DMS 273 (cell line): ENCODE data around the gene MMP11.
A peak's percentile ranks its signal among the peaks of the same experiment; 100 is the strongest.

ENCODE experiments used
- DNase-seq: peaks from one replicate; lab custom pipeline; 2025; ENCODE audit not compliant: unreplicated experiment; lab: John Stamatoyannopoulos, UW

MMP11 gene

DNA sequence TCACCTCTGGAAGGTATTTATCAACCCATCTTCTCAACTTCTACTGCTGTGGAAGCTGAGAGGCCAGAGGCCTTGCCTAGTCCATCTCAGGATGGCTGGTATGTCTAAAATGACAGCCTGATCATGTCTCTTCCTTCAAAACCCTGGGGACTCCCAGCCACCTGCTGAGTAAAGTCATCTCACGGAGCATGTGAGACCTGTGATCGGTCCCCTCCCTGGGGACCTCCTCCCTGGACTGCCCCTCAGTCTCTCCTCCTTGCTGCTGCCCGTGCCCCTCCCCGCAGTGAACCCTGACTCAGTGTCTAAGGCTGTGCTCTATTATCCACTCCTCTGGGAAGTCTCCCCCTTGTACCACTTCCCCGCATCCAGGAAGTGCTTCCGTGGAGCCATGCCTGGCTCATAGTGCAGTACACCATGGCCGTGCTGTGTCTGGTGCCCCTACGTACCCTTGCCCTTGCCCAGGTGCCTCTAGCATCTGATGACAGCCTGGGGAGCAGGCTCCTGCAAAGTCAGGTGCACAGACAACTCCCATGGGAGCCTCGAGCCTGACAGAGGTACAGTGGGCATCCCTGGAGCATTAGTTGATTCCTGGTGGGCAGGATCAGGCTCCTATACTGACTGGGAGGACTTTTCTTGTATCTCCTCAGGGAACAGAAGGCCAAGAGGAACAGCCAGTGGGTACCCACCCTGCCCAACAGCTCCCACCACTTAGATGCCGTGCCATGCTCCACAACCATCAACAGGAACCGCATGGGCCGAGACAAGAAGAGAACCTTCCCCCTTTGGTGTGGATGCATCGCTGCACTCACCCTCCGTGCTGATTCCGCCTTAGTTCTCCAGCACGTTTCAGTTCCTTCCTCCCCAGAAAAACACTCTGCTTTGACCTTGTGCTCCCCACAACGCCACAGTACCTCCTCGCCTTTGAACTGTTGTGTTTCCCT is 27.9 kb downstream of the MMP11 start:
- no peak for DNase-seq

DNA sequence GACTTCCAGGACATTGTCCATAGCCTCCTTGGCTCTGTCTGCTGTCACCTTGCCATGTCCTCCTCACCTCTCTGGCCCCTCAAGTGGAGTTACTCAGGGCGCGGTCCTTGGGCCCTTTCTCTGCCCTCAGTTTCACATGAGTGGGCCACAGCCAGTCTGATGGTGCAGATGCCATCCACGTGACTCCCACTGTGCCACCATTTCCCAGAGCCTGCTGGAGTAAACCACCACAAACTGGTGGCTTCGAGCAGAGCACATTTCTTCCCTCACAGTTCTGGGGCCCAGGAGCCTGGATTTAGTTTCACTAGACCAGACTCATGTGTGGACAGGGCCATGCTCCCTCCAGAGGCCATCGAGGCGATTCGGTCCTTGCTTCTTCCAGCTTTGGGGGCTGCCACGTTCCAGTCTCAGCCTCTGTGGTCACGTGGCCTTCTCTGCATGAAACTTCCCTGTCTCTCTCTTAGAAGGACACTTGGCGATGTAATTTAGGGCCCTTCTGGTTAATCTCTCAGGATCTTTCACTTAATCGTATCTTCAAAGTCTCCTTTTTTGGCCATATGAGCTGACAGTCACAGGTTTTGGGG is 28.7 kb downstream of the MMP11 start:
- no peak for DNase-seq

DNA sequence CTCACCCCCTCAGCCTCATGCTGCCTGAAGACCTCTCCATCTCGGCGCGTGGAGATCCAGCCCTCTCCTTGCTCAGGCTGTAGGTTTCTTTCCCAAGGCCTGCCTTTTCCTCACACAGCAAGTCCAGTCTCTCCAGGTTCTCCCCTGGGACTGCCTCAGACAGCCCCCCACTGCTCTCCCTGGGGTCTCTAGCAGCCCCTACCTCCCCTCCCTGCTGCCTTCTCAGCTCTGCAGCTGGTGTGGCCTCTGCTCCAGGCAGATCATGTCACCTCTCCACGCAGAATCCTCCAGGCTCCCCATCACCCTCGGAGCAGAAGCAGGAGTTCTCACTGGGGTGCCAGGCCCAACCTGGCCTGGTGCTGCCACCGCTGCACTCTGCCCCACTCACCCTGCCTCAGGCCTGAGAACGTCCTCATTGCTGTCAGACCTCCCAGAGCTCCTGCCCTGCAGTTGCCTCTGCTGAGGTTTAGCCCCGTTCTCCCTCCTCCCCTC is 29.3 kb downstream of the MMP11 start:
- no peak for DNase-seq

DNA sequence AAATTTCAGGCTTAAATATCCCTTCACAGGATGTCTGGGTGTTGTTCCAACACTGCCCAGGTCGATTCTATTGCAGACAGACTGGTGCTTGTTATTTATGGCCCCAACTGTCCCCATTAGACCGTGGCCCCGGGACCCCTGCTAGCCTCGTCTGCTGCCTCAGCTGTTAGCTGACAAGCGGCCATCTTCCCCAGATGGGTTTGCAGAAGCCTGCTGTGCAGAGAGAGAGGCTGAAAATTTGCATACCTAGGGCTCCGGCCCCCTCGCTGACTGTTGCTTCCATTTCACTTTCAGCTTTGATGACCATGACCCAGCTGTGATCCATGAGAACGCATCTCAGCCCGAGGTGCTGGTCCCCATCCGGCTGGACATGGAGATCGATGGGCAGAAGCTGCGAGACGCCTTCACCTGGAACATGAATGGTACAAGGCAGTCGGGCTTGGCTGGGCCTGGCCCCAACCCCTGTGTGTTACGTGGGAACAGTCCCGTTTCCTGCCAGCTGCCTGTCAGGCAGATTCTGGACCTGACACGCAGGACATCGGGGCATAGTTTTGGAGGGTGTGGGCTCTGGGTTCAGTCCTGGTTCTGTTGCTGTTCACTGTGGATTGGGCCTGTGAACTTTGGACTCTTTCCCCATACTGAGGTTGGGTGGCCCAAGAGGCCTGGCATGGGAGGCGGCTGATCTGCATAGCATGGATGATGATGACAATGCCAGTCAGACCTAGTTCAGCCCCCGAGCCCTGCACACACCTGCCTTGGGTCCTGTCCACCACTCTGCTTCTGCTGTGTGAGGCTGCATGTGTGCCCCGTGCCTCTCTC is 30.6 kb downstream of the MMP11 start:
- DNase-seq: no peak

DNA sequence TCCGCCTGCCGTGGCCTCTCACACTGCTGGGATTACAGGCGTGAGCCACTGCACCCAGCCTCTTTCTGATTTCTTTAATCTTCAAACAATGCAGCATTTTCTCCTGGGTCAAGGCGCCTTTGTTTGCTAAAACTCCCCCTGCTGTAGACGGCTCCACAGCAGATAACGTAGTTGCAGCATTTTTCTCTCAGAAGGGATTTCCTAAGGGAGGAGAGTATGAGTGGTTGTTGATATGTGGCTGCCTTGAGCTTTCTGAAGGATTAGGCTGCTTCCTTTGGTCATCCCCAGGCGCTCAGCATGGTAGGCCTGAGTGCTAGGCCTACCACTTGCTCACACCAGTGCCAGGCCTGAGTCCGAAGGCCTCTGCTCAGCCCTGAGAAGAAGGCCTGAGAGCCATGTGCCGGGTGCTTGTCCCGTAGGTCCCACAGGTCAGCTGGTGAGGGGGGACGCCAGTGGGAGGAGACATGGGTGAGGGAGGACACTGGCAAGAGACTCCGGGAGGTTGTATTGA is 32.2 kb downstream of the MMP11 start:
- no peak for DNase-seq

DNA sequence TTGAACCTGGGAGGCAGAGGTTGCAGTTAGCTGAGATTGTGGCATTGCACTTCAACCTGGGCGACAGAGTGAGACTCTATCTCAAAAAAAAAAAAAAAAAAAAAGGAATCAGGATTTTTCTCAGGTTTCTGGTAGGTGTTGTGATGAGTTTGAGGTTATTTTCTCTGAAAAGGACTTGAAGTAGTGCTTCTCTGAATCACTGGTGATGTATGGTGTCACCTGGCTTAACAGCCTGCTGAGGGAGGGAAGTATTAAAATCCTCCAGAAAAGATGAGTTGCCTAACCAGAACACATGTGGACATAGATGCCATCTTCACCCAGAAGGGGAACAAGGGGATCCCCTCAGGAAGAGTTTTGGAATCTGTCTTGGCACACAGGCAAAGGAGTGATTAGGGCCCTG is 34.2 kb downstream of the MMP11 start:
- DNase-seq: no peak

DNA sequence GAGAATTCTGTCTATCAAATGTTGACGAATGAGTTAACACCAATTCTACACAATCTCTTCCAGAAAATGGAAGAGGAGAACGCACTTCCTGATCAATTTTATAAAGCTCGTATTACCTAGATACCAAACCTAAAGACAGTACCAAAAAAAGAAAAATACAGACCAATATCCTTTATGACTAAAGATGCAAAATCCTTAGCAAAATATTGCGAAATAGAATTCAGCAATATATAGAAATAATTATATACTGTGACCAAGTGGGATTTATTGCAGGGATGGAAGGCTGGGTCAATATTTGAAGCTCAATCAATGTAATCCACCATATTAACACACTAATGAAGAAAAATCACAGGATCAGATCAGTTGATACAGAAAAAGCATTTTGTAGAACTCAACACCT is 39.7 kb downstream of the MMP11 start:
- no peak for DNase-seq

DNA sequence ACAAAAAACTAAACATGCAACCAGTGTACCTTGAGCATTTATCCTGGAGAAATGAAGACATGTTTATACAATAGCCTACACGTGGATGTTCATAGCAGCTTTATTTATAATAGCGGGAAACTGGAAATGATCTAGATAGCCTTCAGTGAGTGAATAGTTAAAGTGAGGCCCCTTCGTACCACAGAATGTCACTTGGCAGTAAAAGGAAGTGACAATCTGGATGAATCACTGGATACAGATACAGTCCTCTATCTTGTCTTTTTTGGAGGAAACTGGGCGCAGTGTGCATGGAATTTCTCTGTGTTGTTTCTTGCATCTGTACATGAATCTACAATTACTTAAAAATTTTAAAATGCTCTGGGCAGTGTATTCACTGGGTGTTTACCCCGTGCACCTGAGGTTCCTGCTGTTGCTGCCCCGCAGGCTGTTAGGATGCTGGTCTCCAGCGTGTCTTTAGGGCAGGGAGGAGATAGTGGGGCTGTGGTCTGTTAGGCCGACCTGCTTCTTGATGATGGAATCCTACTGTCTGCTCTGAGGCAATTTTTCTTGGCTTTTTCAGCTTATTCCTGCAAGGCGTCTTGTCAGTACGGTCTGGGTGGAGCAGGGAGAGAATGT is 43.0 kb downstream of the MMP11 start:
- no peak for DNase-seq

DNA sequence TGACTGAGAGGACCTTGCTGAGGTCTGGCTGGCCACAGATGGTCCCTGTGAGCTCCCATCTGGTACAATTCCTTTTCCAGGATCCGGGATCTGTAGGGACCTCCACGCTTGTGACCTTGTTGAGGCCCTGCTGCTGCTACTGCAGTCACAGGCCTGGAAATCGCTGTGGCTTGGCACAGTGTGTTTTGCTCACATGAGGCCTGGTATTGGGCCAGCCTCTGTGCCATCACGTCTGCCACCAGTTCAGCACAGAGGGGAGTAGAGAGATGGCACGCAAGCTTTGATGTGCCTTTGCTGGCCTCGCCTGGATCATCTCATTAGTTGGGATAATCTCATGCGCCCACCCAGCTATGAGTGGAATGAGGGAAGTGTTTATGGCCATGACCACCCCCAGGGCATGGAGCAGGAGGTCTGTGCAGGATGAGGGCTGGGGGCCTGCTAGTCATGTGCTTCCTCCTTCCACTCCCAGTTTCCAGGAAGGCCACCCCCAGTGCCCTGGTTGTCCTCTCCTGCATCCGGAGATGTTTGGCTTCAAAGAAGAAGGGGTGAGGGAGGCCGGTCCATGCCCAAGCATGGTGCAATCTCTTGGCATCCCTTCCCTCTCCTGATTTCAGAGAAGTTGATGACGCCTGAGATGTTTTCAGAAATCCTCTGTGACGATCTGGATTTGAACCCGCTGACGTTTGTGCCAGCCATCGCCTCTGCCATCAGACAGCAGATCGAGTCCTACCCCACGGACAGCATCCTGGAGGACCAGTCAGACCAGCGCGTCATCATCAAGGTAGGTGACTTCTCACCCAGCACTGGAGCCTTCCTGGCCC is 43.7 kb downstream of the MMP11 start:
- peak; percentile 88 for DNase-seq

DNA sequence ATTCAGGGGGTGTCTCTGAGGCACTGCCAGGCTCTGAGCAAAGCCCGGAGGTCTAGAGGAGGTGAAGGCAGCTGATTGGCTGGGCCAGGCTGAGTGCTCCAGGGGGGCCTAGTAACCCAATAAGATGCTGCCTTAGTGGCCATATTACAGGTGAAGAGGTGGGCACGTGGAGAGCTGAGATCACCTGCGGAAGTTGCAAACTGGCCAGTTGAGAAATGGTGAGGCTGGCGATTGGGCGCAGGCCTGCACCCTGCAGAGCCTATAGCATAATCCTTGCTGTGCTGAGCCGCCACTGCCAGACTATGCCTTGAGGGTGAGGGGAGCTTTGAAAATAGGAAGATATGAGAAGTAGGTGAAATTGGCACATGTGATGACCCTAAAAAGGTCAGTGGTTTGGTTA is 44.5 kb downstream of the MMP11 start:
- DNase-seq: no peak

DNA sequence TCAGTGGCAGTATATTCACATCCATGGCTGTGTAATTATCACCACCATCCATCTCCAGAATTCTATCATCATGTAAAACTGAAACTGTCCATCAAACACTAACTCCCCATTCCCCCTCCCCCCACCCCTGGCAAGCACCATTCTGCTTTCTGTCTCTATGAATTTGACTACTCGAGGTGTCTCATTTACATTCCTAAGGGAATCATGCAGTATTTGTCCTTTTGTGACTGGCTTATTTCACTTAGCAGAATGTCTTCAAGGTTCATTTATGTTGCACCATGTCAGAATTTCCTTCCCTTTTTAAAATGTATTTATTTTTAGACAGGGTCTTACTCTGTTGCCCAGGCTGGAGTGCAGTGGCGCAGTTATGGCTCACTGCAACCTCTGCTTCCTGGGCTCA is 45.9 kb downstream of the MMP11 start:
- DNase-seq: no peak

DNA sequence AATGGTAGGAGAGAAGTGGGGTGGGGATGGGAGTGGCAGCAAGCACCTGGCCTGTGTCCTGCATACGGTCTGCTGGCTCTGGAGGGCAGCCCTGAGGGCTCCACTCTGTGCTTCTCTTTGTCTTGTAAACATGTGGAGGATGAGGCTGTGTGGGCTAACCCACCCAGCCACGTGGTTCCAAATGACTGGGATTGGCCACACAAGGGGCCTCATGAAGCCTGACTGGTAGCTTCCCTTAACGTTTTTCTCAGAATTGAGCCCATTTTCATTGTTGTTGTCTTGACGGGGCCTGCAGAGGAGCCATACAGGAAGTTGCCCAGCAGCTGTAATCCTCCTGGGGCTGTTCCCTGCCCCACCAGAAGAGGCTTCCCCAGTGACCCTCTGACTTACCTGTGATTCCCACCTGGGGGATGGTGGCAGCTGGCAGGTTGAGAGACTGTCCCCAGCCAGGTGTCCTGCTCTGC is 48.1 kb downstream of the MMP11 start:
- no peak for DNase-seq

DNA sequence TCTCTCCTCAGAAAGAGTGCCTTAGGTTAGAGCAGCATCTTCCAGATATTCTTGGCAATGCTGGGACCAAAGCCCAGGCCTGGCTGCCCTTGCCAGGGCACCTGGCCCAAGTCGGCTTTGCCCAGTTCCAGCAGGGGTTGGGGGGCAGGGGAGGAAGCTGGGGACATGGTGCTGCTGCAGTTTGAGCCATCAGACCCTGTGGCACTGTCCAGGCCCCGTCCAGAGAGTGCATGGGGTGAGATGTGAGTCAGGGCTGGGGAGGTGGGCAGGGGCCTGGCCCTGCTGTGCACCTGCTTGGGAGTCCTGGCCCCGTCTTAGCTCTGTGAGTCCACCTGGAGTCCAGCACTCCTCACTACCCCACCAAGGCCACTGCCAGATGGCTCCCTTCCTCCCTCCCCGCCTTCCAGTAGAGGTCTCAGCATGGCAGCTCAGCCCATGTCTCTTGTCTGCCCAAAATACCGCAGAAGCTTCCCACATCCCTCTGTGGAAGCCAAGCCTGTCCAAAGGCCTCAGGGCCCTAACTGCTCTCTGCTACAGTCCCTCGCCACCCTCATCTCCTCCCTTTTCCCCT is 49.5 kb downstream of the MMP11 start:
- DNase-seq: peak; percentile 12

DNA sequence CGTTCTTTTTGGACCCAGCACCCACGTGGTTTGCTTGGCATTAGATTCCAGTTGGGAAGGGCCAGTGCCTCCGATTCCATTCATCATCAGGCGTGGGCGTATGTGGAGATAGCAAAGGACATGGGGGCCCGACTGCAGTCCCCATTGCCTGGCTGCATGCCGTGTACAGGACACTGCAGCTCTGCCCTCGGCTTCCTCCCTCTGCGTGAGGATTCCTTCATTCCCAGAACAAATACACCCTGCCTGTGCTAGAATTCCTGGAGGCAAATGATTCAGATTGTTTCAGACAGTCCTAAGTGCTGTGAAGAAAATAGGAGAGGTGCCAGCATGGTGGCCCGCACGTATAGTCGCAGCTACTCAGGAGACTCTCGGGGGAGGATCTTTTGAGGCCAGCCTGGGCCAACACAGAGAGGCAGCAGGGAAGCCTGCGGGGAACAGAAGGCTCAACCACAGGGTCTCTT is 50.7 kb downstream of the MMP11 start:
- DNase-seq: no peak

DNA sequence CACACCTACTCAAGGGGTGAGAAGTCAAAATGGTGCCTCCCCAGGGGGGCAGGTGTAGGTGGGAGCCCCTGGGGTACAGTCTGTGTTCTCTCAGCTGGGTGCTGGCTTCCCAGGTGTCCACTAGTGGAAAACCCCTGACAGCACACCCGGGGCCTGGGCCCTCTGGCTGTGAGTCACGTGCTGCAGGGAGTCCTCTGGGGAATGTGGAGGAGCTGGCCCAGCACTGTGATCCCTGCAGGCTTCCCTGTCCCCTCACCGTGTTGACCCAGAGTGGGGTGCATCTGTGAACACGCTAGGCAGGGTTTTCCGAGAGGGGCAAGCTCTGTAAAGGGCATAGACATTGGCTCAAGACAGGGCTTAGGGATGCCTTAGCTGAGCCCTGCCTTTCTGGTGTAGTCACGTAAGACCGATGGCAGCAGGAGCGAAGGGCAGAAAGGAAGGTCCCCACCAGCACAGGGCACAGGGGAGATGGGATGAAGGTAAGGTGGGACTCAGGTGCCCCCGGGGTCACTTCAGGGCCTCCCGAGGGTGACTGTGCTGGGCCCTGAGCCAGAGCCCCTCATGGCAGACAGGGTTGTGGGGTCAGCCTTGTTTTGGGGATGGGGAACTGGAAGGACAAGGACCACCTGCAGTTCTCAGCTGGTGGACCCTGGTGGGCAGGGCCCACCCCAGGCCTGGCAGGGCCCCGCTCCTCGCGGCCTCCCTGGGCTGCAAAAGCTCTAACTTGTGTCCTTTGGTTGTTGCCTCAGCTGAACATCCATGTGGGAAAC is 52.0 kb downstream of the MMP11 start:
- no peak for DNase-seq

DNA sequence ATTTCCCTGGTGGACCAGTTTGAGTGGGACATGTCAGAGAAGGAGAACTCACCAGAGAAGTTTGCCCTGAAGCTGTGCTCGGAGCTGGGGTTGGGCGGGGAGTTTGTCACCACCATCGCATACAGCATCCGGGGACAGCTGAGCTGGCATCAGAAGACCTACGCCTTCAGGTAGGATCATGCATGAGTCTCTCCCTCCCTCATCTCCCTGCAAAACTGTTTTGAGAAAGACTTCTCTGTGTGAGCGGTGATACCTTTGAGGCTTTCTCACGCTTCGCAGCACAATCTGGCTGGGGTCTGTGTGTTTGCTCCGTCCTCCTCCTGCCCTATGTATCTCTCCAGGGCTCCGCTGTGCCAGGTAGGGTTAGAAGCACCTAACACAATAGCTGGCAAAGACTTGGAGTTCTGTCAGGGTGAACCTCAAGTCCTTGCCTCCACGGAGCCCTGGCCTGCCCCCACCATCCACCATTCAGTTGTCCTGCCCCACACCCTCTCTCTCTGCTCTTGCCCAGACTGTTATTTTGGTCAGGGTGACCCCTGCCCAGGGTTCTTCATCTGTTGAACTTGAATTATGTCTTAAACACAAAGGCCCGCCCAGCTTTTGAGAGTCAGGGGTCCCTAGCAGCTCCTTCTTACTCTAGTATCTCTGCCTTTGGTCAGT is 52.7 kb downstream of the MMP11 start:
- DNase-seq: no peak

DNA sequence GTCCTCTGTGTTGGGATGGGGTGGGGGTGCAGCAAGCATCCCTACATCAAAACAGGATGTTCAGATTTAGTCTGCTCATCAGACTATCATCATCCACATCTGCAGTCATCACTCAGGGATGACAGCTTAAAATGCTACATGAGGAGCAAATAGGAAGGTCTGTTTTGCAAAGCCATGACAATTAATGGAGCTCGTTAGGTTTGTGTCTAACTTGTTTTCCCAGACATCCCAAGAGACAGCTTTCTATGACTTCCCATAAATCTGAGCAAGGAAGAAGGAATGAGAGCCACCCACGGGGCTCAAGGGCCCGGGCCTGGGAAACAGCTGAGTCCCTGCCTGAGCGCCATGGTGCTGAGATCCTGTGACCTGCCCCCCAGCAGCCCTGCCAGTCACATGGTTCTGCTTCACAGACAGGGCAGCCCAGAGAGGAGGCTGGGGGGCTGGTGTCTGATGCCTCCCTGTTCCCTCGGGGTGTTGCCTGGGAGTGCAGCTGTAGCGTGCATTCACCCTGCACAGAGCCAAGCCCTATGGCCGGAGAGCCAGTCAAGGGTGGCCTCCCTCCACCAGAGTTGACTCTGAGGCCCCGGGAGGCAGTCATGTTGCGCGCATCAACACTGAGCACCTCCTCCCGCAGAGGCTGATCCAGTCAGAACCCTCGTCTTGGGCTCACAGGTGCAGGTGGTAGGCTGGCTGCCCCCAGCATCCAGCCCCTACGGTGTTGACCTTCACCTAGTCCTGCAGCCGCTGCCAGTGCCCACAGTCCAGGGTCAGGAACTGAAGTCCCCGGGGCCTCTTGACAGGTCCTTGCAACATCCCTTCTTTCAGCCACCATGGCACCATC is 54.1 kb downstream of the MMP11 start:
- DNase-seq: no peak
